HFFc6 (cell line): ENCODE data around the gene PLEKHM2. TPM values are rescaled to one million over a fixed set of nuclear protein-coding genes. Genes with fewer than 3 reads are reported as not detected.
"Not testable (repeated sequence)": the region's sequence is repeated elsewhere in the genome, so short reads cannot be mapped to it uniquely, and the experiment has no call there.

Experiments
- DNase-seq: peaks from one replicate; pipeline ENCODE4 v3.0.0-alpha.2; 2018
- H3K27ac Mint-ChIP-seq: 2 replicates; pipeline ENCODE4 v1.8.0; 2020; ENCODE audit warnings: mild to moderate bottlenecking, mixed read lengths
- H3K27me3 Mint-ChIP-seq: 2 replicates; pipeline ENCODE4 v1.8.0; 2021; ENCODE audit warnings: mild to moderate bottlenecking, moderate library complexity, mixed read lengths; ENCODE audit not compliant: insufficient read depth
- H3K36me3 Mint-ChIP-seq: 2 replicates; pipeline ENCODE4 v1.8.0; 2021; ENCODE audit warnings: low read depth, mixed read lengths
- H3K4me1 Mint-ChIP-seq: 2 replicates; pipeline ENCODE4 v1.8.0; 2020; ENCODE audit warnings: low read depth, mixed read lengths
- H3K4me3 Mint-ChIP-seq: 2 replicates; pipeline ENCODE4 v1.8.0; 2020; ENCODE audit warnings: mild to moderate bottlenecking, moderate library complexity, mixed read lengths
- H3K9me3 Mint-ChIP-seq: 2 replicates; pipeline ENCODE4 v1.8.0; 2020; ENCODE audit warnings: mild to moderate bottlenecking, mixed read lengths
- CTCF ChIP-seq: fragments of 200-600 bp; sonication (generic); IDR thresholded peaks from 2 replicates; pipeline ENCODE4 v1.5.0; 2021; ENCODE audit warnings: antibody characterized with exemption, mild to moderate bottlenecking
- total RNA-seq, 6 experiments: library from RNA; stranded (reverse); fragmentation: NEBNext Ultra II Directional; extraction: Animal tissue kit (Norgen Biotek cat#: 25700); gene quantifications; 2 replicates in 1 of 6; 3 replicates in 5 of 6; pipeline ENCODE4 v1.2.3, GENCODE V29; 2021

Gene PLEKHM2
- total RNA-seq, 6 experiments from 2014 or later, result 61.5 to 70.5 (median 66.0) TPM

GRCh38 chr1:15640667-15641066, 43.5 kb upstream of the PLEKHM2 start:
- Mint-ChIP-seq H3K4me3 (no peak overlapping the region), H3K4me1 (peaks cover 9% of the 10 kb centered on the region; the same call in 1 of the 2 replicates), H3K27ac (no peak overlapping the region; the same call in 1 of the 2 replicates), H3K36me3 (peaks cover 30% of the 10 kb centered on the region), H3K9me3 (no peaks in the 10 kb centered on the region), H3K27me3 (peaks cover 2% of the 10 kb centered on the region)
- DNase-seq, result no peak
- no peak for TF ChIP-seq CTCF

DNA sequence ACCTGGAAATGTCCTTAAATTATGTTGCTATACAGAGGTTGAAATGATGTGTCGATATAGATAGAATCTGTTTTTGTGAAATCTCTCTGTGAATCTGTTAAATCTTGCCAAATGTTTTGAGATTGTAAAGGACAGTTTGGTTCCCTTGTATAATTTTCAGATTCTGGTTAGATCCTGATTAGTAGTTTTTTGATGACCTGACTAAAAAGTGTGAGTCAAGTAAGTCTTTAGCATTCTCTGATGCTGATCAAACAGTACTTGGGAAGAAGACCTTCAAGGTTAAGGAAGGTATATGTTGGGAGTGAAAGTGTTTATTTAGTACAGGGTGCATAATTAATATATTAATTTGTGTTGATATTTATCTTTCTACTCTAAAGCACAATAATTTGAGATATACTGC, 34.2 kb upstream of the PLEKHM2 start:
- H3K36me3 Mint-ChIP-seq, result peaks cover 30% of the 10 kb centered on the region
- H3K9me3 Mint-ChIP-seq, result no peaks in the 10 kb centered on the region
- H3K27ac Mint-ChIP-seq, result no peak overlapping the region
- TF ChIP-seq CTCF, result no peak
- H3K4me3 Mint-ChIP-seq, result no peak overlapping the region
- DNase-seq, result no peak
- no peaks in the 10 kb centered on the region; the same call in 1 of the 2 replicates for H3K4me1 Mint-ChIP-seq
- H3K27me3 Mint-ChIP-seq, result peaks cover 2% of the 10 kb centered on the region; the same call in 1 of the 2 replicates

GRCh38 chr1:15650433-15650832, 33.7 kb upstream of the PLEKHM2 start:
- Mint-ChIP-seq H3K27ac (no peak overlapping the region), H3K4me1 (no peaks in the 10 kb centered on the region; the same call in 1 of the 2 replicates), H3K9me3 (no peaks in the 10 kb centered on the region), H3K27me3 (peaks cover 2% of the 10 kb centered on the region; the same call in 1 of the 2 replicates), H3K36me3 (peaks cover 25% of the 10 kb centered on the region), H3K4me3 (no peak overlapping the region)
- TF ChIP-seq CTCF, result no peak
- no peak for DNase-seq

GRCh38 chr1:15652130-15652529, 32.0 kb upstream of the PLEKHM2 start:
- H3K36me3 Mint-ChIP-seq, result peaks cover 35% of the 10 kb centered on the region
- H3K4me3 Mint-ChIP-seq, H3K9me3 Mint-ChIP-seq, H3K4me1 Mint-ChIP-seq, H3K27ac Mint-ChIP-seq, H3K27me3 Mint-ChIP-seq, DNase-seq: not testable (repeated sequence)

DNA sequence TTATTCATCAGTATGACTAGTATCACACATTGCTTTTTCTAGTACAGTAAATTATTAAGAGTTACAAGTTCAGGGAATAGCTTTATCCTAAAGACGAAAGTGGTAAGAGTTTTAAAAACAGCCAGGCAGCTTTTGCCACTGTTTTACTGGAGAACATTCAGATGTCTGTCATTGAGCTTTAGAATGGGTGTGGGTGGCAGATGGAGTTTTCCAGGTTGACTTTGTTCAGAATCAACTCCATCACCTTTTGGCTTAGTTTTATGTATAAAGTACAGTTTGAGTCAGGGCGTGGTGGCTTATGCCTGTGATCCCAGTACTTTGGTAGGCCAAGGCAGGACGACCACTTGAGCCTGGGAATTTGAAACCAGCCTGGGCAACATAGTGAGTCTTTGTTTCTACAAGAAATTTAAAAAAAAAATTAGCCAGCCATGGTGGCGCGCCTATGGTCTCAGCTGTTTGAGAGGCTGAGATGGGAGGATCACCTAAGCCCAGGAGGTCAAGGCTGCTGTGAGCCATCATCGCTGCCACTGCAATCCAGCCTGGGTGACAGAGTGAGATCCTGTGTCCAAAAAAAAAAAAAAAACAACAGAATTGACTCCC, 29.9 kb upstream of the PLEKHM2 start:
- H3K4me3 Mint-ChIP-seq, result no peak overlapping the region
- DNase-seq, result no peak
- H3K27me3 Mint-ChIP-seq, result peaks cover 2% of the 10 kb centered on the region; the same call in 1 of the 2 replicates
- H3K27ac Mint-ChIP-seq, result no peak overlapping the region
- H3K36me3 Mint-ChIP-seq, result peaks cover 29% of the 10 kb centered on the region
- no peaks in the 10 kb centered on the region for H3K9me3 Mint-ChIP-seq
- H3K4me1 Mint-ChIP-seq, result no peaks in the 10 kb centered on the region; the same call in 1 of the 2 replicates
- TF ChIP-seq CTCF, result no peak

DNA sequence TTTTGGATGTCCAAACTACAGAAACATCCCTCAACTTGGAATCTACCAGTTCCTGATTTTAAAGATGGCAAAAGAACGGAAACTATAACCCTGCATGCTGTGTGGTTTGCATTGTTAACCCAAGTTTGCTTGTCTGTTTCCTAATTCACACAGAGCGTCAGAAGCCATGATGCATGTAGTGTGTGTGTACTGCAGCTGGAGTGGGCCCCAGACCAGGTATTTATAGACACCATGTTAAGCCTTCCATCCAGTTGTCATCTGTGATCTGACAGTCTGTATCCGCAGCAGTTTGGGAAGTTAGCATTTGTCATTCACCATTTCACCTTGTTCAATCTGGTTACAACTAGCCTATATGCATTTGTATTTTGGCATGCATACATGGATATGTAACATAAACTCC, 27.7 kb upstream of the PLEKHM2 start:
- Mint-ChIP-seq H3K36me3 (peaks cover 37% of the 10 kb centered on the region), H3K27ac (no peak overlapping the region)
- no peak for DNase-seq

More for the DNA sequence above, 27.7 kb upstream of the PLEKHM2 start:
- Mint-ChIP-seq H3K9me3 (no peaks in the 10 kb centered on the region), H3K4me1 (no peaks in the 10 kb centered on the region; the same call in 1 of the 2 replicates), H3K4me3 (no peak overlapping the region), H3K27me3 (no peaks in the 10 kb centered on the region)
- TF ChIP-seq CTCF, result no peak
